MM.1S (cell line): ENCODE data around the gene AP1M1.

Experiments used
- DNase-seq: peaks from one replicate; pipeline ENCODE4 v3.0.0-alpha.2; 2015
- H2AFZ ChIP-seq: fragments of 300-600 bp; sonication (generic); 2 replicates; pipeline ENCODE4 v1.6.0; 2016; ENCODE audit warnings: antibody characterized with exemption, low read length
- H3F3A ChIP-seq: fragments of 300-600 bp; sonication (generic); 2 replicates; pipeline ENCODE4 v1.6.1; 2016; ENCODE audit warnings: mild to moderate bottlenecking, antibody characterized with exemption, low read length, moderate library complexity, mixed read lengths; ENCODE audit not compliant: insufficient read depth
- H3K27ac ChIP-seq: fragments of 300-600 bp; sonication (generic); 2 replicates; pipeline ENCODE4 v1.5.1; 2016; ENCODE audit warnings: mild to moderate bottlenecking, low read length
- H3K27me3 ChIP-seq: fragments of 300-600 bp; sonication (generic); replicated peaks from 2 replicates; pipeline ENCODE4 v1.6.0; 2016; ENCODE audit warnings: low read length; ENCODE audit not compliant: insufficient read depth
- H3K36me3 ChIP-seq: fragments of 300-600 bp; sonication (generic); replicated peaks from 2 replicates; pipeline ENCODE4 v1.6.1; 2016; ENCODE audit warnings: mild to moderate bottlenecking, low read length, mixed read lengths; ENCODE audit not compliant: insufficient read depth
- H3K4me1 ChIP-seq: fragments of 300-600 bp; sonication (generic); 2 replicates; pipeline ENCODE4 v1.6.1; 2016; ENCODE audit warnings: low read length, mixed read lengths
- H3K4me2 ChIP-seq: fragments of 300-600 bp; sonication (generic); 2 replicates; pipeline ENCODE4 v1.6.0; 2016; ENCODE audit warnings: low read depth, low read length
- H3K4me3 ChIP-seq: fragments of 300-600 bp; sonication (generic); 2 replicates; pipeline ENCODE4 v1.5.1; 2016; ENCODE audit warnings: low read length, mixed read lengths
- H3K79me2 ChIP-seq: fragments of 300-600 bp; sonication (generic); 2 replicates; pipeline ENCODE4 v1.6.1; 2016; ENCODE audit warnings: mixed run types, low read length, mixed read lengths
- H3K9ac ChIP-seq: fragments of 300-600 bp; sonication (generic); 2 replicates; pipeline ENCODE4 v1.6.1; 2016; ENCODE audit warnings: low read length, mixed read lengths
- H3K9me2 ChIP-seq: fragments of 300-600 bp; sonication (generic); replicated peaks from 2 replicates; pipeline ENCODE4 v1.6.1; 2016; ENCODE audit warnings: mild to moderate bottlenecking, low read length, mixed read lengths; ENCODE audit not compliant: insufficient read depth
- H3K9me3 ChIP-seq: fragments of 300-600 bp; sonication (generic); replicated peaks from 2 replicates; pipeline ENCODE4 v1.6.1; 2016; ENCODE audit warnings: mild to moderate bottlenecking, low read length, mixed read lengths; ENCODE audit not compliant: insufficient read depth
- H4K20me1 ChIP-seq: fragments of 300-600 bp; sonication (generic); 2 replicates; pipeline ENCODE4 v1.6.1; 2016; ENCODE audit warnings: mild to moderate bottlenecking, low read length, moderate library complexity, mixed read lengths; ENCODE audit not compliant: insufficient read depth
- CTCF ChIP-seq: fragments of 300-600 bp; sonication (generic); IDR thresholded peaks from 2 replicates; pipeline ENCODE4 v1.5.1; 2016; ENCODE audit warnings: antibody characterized with exemption, low read length, mixed read lengths
- EZH2 ChIP-seq: fragments of 300-600 bp; sonication (generic); optimal IDR thresholded peaks from 2 replicates; pipeline ENCODE3; 2017; ENCODE audit warnings: low read depth, mild to moderate bottlenecking, antibody characterized with exemption, low read length, mixed read lengths
- EZH2phosphoT487 ChIP-seq: fragments of 300-600 bp; sonication (generic); IDR thresholded peaks from 2 replicates; pipeline ENCODE4 v1.6.1; 2018; ENCODE audit warnings: antibody characterized with exemption, low read length

AP1M1 gene

DNA sequence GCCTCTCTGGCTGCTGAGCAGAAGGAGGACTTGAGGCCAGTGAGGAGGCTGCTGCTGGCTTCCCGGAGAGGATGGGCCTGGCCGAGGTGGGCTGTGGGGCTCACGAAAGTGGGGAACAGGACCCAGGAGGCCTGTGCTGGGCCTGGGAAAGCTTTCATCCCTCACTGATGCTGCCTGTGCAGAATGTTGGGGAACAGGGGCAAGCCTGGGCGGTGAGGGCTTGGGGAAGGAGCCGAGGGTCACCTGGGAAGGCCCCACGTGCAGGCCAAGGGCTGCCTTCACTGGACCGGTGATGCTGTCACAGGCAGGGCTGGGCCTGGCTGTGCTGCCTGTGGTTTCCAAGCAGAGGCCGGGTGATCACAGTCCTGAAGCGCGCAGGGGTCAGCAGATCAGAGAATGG is 9.4 kb downstream of the AP1M1 start:
- Histone ChIP-seq H3K4me1 (no peaks in the 10 kb centered on the region), H3K79me2 (no peaks in the 10 kb centered on the region), H3F3A (no peaks in the 10 kb centered on the region), H3K4me2 (no peak overlapping the region), H2AFZ (no peak overlapping the region), H3K9ac (no peak overlapping the region), H3K9me3 (no peaks in the 10 kb centered on the region), H3K9me2 (no peaks in the 10 kb centered on the region), H3K27ac (no peak overlapping the region), H4K20me1 (no peaks in the 10 kb centered on the region), H3K4me3 (no peak overlapping the region), H3K27me3 (no peaks in the 10 kb centered on the region), H3K36me3 (no peaks in the 10 kb centered on the region; the same call in 1 of the 2 replicates)
- TF ChIP-seq CTCF (no peak), EZH2 (no peak), EZH2phosphoT487 (no peak)
- DNase-seq, result no peak

- Histone ChIP-seq H3F3A (no peaks in the 10 kb centered on the region), H3K4me3 (no peak overlapping the region), H3K9me2 (no peaks in the 10 kb centered on the region), H3K4me2 (no peak overlapping the region), H3K9me3 (no peaks in the 10 kb centered on the region), H2AFZ (no peak overlapping the region), H4K20me1 (no peaks in the 10 kb centered on the region), H3K79me2 (no peaks in the 10 kb centered on the region), H3K9ac (no peak overlapping the region), H3K4me1 (no peaks in the 10 kb centered on the region), H3K27me3 (no peaks in the 10 kb centered on the region), H3K36me3 (no peaks in the 10 kb centered on the region; the same call in 1 of the 2 replicates), H3K27ac (no peak overlapping the region)
- no peak for DNase-seq
- no peak for TF ChIP-seq EZH2
- TF ChIP-seq CTCF, result no peak
- TF ChIP-seq EZH2phosphoT487, result no peak
Observed at GRCh38 chr19:16207490-16208025, 9.8 kb downstream of the AP1M1 start.

- Histone ChIP-seq H4K20me1 (no peaks in the 10 kb centered on the region), H3K9me3 (no peaks in the 10 kb centered on the region), H3K4me3 (no peak overlapping the region), H2AFZ (no peak overlapping the region), H3K36me3 (no peaks in the 10 kb centered on the region; the same call in 1 of the 2 replicates), H3K79me2 (no peaks in the 10 kb centered on the region), H3K27ac (no peak overlapping the region), H3K27me3 (no peaks in the 10 kb centered on the region), H3K9me2 (no peaks in the 10 kb centered on the region), H3K9ac (no peak overlapping the region), H3K4me2 (no peak overlapping the region), H3F3A (no peaks in the 10 kb centered on the region), H3K4me1 (no peaks in the 10 kb centered on the region)
- DNase-seq, result no peak
- TF ChIP-seq EZH2phosphoT487, result no peak
- no peak for TF ChIP-seq CTCF
Observed at GRCh38 chr19:16208064-16208759, 10.5 kb downstream of the AP1M1 start.
